ENCODE results near the gene EXOC6. TPM values are rescaled to one million over a fixed set of nuclear protein-coding genes. Genes with fewer than 3 reads are reported as not detected.

Gene EXOC6
- total and polyA plus RNA-seq, 2 of the 13 experiments (the other 11 are each of a cell fraction or from before 2014, with no cell fraction given) = 22.2 to 29.2 TPM

GRCh38 chr10:93072713-93073538, 224.6 kb downstream of the EXOC6 start (continued):
- TF ChIP-seq UBTF (CRISPR knock-in tag; IDR thresholded peaks at IDR 0.05) (no peak), SOX13 (IDR thresholded peaks at IDR 0.05) (no peak), SOX13 (CRISPR knock-in tag; conservative IDR thresholded peaks at IDR 0.05 in 1 of 2, IDR thresholded peaks at IDR 0.05 in 1 of 2) (no peak), CBX2 (IDR thresholded peaks at IDR 0.05; ENCODE audit: low read depth, low read length) (no peak), CBX2 (CRISPR knock-in tag; IDR thresholded peaks at IDR 0.05; ENCODE audit: low read depth) (no peak), ZNF333 (CRISPR knock-in tag; IDR thresholded peaks at IDR 0.05; ENCODE audit: borderline replicate concordance) (0 out of 2 replicates have a peak, but pooled peaks have one; percentile 28), THYN1 (CRISPR knock-in tag; IDR thresholded peaks at IDR 0.05; ENCODE audit: borderline replicate concordance, low read depth) (no peak), ZNF543 (CRISPR knock-in tag; IDR thresholded peaks at IDR 0.05) (0 out of 2 replicates have a peak, but pooled peaks have one; percentile 16), FOXO4 (CRISPR knock-in tag; conservative IDR thresholded peaks at IDR 0.05) (no peak), ZFP90 (CRISPR knock-in tag; IDR thresholded peaks at IDR 0.05; ENCODE audit: borderline replicate concordance) (0 out of 2 replicates have a peak, but pooled peaks have one; percentile 42), ZNF383 (CRISPR knock-in tag; IDR thresholded peaks at IDR 0.05; ENCODE audit: borderline replicate concordance) (no peak), RBM39 (IDR thresholded peaks at IDR 0.05; ENCODE audit: low read depth, low read length, poor library complexity, severe bottlenecking) (peak; percentile 7), POGZ (CRISPR knock-in tag; IDR thresholded peaks at IDR 0.05) (no peak), MBNL3 (CRISPR knock-in tag; conservative IDR thresholded peaks at IDR 0.05) (no peak), ZFAT (CRISPR knock-in tag; conservative IDR thresholded peaks at IDR 0.05) (no peak), IRF9 (CRISPR knock-in tag; IDR thresholded peaks at IDR 0.05; ENCODE audit: borderline replicate concordance) (no peak), REST (IDR thresholded peaks at IDR 0.05; ENCODE audit: borderline replicate concordance in 1 of 2, low read depth in 1 of 2, low read length in 2 of 2) (no peak), ZNF367 (CRISPR knock-in tag; IDR thresholded peaks at IDR 0.05; ENCODE audit: borderline replicate concordance) (no peak)
